OCI-LY3 (cell line): ENCODE results near the gene ST8SIA5.

Experiments
- EZH2phosphoT487 ChIP-seq: fragments of 200-600 bp; shearing (Covaris generic); IDR thresholded peaks from 2 replicates; pipeline ENCODE4 v1.6.1; 2018; ENCODE audit warnings: antibody characterized with exemption, mixed run types, low read depth
- TF ChIP-seq, protein P1 (sequence below): fragments of 200-600, 300-600 bp; sonication (generic); IDR thresholded peaks from 2 replicates; pipeline ENCODE4 v1.5.1; 2014; ENCODE audit warnings: antibody characterized with exemption, low read length, low read depth

GRCh38 chr18:46678785-46679399 is 78.0 kb downstream of the ST8SIA5 start:
- TF ChIP-seq, protein P1, sequence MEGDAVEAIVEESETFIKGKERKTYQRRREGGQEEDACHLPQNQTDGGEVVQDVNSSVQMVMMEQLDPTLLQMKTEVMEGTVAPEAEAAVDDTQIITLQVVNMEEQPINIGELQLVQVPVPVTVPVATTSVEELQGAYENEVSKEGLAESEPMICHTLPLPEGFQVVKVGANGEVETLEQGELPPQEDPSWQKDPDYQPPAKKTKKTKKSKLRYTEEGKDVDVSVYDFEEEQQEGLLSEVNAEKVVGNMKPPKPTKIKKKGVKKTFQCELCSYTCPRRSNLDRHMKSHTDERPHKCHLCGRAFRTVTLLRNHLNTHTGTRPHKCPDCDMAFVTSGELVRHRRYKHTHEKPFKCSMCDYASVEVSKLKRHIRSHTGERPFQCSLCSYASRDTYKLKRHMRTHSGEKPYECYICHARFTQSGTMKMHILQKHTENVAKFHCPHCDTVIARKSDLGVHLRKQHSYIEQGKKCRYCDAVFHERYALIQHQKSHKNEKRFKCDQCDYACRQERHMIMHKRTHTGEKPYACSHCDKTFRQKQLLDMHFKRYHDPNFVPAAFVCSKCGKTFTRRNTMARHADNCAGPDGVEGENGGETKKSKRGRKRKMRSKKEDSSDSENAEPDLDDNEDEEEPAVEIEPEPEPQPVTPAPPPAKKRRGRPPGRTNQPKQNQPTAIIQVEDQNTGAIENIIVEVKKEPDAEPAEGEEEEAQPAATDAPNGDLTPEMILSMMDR, result no peak
- no peak for TF ChIP-seq EZH2phosphoT487
